Choroid plexus epithelial cell (primary cell): ENCODE data around the gene SYNJ2.

ENCODE experiments used
- DNase-seq: peaks from one replicate; pipeline ENCODE4 v3.0.0-alpha.2; 2010; ENCODE audit warnings: low read depth
- H3K4me3 ChIP-seq: 2 replicates; pipeline ENCODE4 v1.5.1; 2011; ENCODE audit warnings: low read depth, mild to moderate bottlenecking, control low read depth, low read length, moderate library complexity
- TF ChIP-seq, protein P1 (sequence below): conservative IDR thresholded peaks from 2 replicates; pipeline ENCODE4 v1.5.1; 2011; ENCODE audit warnings: low read depth, mild to moderate bottlenecking, control low read depth, inconsistent platforms, low read length, moderate library complexity

The SYNJ2 gene

GRCh38 chr6:157982563-157983405 lies 1.1 kb downstream of the SYNJ2 start:
- peak; percentile 70 for DNase-seq

DNA sequence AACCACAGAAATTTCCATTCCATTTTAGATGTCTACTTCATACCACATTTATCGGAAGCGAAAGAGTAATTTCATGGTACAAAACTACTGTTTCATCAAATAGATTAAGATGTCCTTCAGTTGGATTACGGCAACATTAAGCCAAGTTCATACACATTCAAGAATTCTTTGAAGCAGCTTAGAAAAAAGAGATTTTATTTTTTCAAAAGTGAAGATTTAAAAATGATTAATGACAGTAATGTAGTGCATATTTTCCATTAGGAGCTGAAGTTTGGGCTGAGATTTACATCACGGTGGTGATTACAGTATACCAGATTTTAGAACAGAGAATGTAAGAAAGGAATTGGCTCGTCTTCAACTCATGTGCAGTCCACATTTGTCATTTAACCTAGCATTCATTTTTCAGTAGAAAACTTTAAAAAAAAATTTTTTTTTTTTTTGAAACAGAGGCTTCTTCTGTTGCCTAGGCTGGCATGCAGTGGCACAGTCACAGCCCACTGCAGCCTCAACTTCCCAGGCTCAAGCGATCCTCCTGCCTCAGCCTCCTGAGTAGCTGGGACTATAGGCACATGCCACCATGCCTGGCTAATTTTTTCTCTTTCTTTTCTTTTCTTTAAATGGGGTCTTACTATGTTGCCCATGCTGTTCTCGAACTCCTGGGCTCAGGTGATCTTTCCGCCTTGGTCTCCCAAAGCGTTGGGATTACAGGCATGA lies 1.9 kb downstream of the SYNJ2 start:
- TF ChIP-seq, protein P1, sequence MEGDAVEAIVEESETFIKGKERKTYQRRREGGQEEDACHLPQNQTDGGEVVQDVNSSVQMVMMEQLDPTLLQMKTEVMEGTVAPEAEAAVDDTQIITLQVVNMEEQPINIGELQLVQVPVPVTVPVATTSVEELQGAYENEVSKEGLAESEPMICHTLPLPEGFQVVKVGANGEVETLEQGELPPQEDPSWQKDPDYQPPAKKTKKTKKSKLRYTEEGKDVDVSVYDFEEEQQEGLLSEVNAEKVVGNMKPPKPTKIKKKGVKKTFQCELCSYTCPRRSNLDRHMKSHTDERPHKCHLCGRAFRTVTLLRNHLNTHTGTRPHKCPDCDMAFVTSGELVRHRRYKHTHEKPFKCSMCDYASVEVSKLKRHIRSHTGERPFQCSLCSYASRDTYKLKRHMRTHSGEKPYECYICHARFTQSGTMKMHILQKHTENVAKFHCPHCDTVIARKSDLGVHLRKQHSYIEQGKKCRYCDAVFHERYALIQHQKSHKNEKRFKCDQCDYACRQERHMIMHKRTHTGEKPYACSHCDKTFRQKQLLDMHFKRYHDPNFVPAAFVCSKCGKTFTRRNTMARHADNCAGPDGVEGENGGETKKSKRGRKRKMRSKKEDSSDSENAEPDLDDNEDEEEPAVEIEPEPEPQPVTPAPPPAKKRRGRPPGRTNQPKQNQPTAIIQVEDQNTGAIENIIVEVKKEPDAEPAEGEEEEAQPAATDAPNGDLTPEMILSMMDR = no peak
- H3K4me3 ChIP-seq = peak overlapping the region; percentile 82
- DNase-seq = no peak

More at GRCh38 chr6:157982563-157983405, 1.1 kb downstream of the SYNJ2 start:
- H3K4me3 ChIP-seq = peak overlapping the region; percentile 82
- TF ChIP-seq, protein P1 = peak; percentile 75

GRCh38 chr6:157984128-157984527 lies 2.5 kb downstream of the SYNJ2 start:
- no peak overlapping the region for H3K4me3 ChIP-seq
- no peak for DNase-seq
- TF ChIP-seq, protein P1 = no peak

GRCh38 chr6:157984686-157985225 lies 3.1 kb downstream of the SYNJ2 start:
- no peak overlapping the region for H3K4me3 ChIP-seq
- no peak for DNase-seq
- TF ChIP-seq, protein P1 = no peak

DNA sequence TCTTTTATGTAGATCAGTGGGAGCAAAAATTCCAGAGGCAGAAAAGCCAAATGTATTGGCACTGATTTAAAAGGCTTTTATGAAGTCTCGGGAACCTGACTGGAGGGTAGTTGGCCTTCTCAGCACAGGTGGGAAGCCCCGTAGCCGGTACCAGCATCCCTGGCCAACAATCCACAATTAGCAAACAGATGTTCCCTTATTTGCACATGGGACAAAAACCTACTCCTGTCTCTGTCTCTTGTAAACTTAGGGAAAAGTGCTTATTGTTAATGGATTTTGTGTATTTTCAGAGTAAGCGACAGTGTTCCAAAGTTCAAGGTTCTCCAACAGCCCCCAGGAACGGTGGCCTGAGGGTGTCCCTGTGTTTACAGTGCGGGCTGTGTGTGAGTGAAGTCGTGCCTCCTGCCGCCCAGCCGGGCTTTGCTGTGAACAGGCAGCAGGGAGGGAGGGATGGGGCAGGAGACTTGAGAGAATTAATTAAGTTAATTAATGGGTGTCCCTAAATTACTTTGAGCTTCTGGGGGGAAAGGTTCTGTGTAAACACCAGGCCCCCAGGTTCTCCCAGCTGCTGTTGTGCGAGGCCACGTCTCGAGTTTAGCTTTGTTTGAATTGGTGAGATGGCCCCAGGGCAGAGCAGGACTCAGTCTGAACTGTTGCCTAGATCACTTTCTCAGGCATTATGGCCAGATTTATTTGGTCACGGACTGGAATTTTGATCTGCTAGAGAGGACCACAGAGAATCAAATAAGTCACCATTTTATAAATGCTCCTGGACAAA lies 3.9 kb downstream of the SYNJ2 start:
- peak; percentile 36 for DNase-seq
- H3K4me3 ChIP-seq = peak overlapping the region; percentile 17
- TF ChIP-seq, protein P1 = no peak

- no peak for DNase-seq
- TF ChIP-seq, protein P1 = no peak
- no peak overlapping the region for H3K4me3 ChIP-seq
Observed at GRCh38 chr6:157987788-157988699, 6.4 kb downstream of the SYNJ2 start.
